Spleen (tissue), 7 donors: Measurements from ENCODE around the gene NCAPG2.

ENCODE experiments used
- POLR2A ChIP-seq, 3 donors: fragments of 450-650 bp; IDR thresholded peaks; one replicate each; pipeline ENCODE4 v1.5.1; 2017; ENCODE audit warnings: antibody characterized with exemption in 3 of 3, mild to moderate bottlenecking in 1 of 3
- POLR2AphosphoS5 ChIP-seq, 3 donors: sonication (generic); formaldehyde crosslinking; IDR thresholded peaks; one replicate each; pipeline ENCODE4 v1.5.1; 2017; ENCODE audit warnings: antibody characterized with exemption in 3 of 3
- TF ChIP-seq, protein P1 (sequence below), 11 experiments: fragments of 200-600 bp in 7 of 11; fragments of 450-650 bp in 4 of 11; sonication (generic) in 4 of 11; IDR thresholded peaks in 8 of 11; conservative IDR thresholded peaks in 3 of 11; 1 replicate in 7 of 11; 2 replicates in 4 of 11; pipeline versions ENCODE4 v1.4.0 to v1.8.0; 2016 to 2021; ENCODE audit warnings: antibody characterized with exemption in 11 of 11, inconsistent platforms in 4 of 11, mild to moderate bottlenecking in 1 of 11
- donor health status: DM: no; HTN: no; CAD: no; lungs with moderate emphysema.
- donor health status: DM: no; HTN: no; CAD: no.
- donor health status: DM: no; HTN: no; CAD: no.

DNA sequence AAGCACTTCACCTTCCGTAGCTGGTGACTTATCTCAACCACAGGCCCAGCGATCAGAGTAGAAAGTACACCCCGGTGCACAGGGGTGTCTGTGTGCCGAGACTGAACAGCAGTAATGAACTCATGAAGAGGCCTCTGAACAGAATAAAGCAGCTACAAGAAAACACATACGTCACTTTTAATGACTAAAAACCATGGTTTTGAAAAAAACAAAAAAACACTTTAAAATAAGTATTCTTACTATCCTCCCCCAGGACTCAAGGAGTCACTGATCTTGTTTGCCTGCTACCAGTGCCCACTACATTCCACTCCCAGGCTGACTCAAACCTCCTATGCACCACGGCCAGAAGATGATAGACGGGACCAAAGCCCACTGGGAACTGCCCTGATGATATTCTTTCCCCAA, 53.8 kb downstream of the NCAPG2 start:
- TF ChIP-seq, protein P1, sequence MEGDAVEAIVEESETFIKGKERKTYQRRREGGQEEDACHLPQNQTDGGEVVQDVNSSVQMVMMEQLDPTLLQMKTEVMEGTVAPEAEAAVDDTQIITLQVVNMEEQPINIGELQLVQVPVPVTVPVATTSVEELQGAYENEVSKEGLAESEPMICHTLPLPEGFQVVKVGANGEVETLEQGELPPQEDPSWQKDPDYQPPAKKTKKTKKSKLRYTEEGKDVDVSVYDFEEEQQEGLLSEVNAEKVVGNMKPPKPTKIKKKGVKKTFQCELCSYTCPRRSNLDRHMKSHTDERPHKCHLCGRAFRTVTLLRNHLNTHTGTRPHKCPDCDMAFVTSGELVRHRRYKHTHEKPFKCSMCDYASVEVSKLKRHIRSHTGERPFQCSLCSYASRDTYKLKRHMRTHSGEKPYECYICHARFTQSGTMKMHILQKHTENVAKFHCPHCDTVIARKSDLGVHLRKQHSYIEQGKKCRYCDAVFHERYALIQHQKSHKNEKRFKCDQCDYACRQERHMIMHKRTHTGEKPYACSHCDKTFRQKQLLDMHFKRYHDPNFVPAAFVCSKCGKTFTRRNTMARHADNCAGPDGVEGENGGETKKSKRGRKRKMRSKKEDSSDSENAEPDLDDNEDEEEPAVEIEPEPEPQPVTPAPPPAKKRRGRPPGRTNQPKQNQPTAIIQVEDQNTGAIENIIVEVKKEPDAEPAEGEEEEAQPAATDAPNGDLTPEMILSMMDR (IDR thresholded peaks at IDR 0.05 in 8 of 11, conservative IDR thresholded peaks at IDR 0.05 in 3 of 11), result no peak
- no peak for TF ChIP-seq POLR2A (IDR thresholded peaks at IDR 0.05)
- no peak for TF ChIP-seq POLR2AphosphoS5 (IDR thresholded peaks at IDR 0.05)
